Neural progenitor cell (in vitro differentiated cells): ENCODE results near the gene CEP55. TPM values are rescaled to one million over a fixed set of nuclear protein-coding genes. Genes with fewer than 3 reads are reported as not detected.

Source experiments
- DNase-seq: peaks from one replicate; pipeline ENCODE4 v3.0.0-alpha.2; 2016; ENCODE audit warnings: low spot score
- H2AFZ ChIP-seq: fragments of 200-600 bp; sonication (generic); replicated peaks from 2 replicates; pipeline ENCODE4 v1.6.1; 2016; ENCODE audit warnings: antibody characterized with exemption
- H3F3A ChIP-seq: fragments of 200-600 bp; sonication (generic); 2 replicates; pipeline ENCODE4 v1.6.1; 2016; ENCODE audit warnings: antibody characterized with exemption, low read depth
- H3K27ac ChIP-seq: fragments of 200-600 bp; sonication (generic); 2 replicates; pipeline ENCODE4 v1.5.1; 2016; ENCODE audit warnings: mild to moderate bottlenecking
- H3K27me3 ChIP-seq: fragments of 200-600 bp; sonication (generic); 2 replicates; pipeline ENCODE4 v1.6.1; 2016; ENCODE audit warnings: mild to moderate bottlenecking, moderate library complexity
- H3K36me3 ChIP-seq: fragments of 200-600 bp; sonication (generic); 2 replicates; pipeline ENCODE4 v1.5.1; 2016
- H3K4me1 ChIP-seq: fragments of 200-600 bp; sonication (generic); 2 replicates; pipeline ENCODE4 v1.6.1; 2016; ENCODE audit warnings: mixed run types
- H3K4me2 ChIP-seq: fragments of 200-600 bp; sonication (generic); 2 replicates; pipeline ENCODE4 v1.6.1; 2016
- H3K4me3 ChIP-seq: fragments of 200-600 bp; sonication (generic); 2 replicates; pipeline ENCODE4 v1.5.1; 2016
- H3K79me2 ChIP-seq: fragments of 200-600 bp; sonication (generic); 2 replicates; pipeline ENCODE4 v1.6.1; 2016; ENCODE audit warnings: low read depth
- H3K9ac ChIP-seq: fragments of 200-600 bp; sonication (generic); 2 replicates; pipeline ENCODE4 v1.6.1; 2016
- H3K9me3 ChIP-seq: fragments of 200-600 bp; sonication (generic); 2 replicates; pipeline ENCODE4 v1.5.1; 2016; ENCODE audit warnings: low read depth
- H4K20me1 ChIP-seq: fragments of 200-600 bp; sonication (generic); 2 replicates; pipeline ENCODE4 v1.6.1; 2016; ENCODE audit warnings: low read depth
- H3K27ac Mint-ChIP-seq: 3 replicates; pipeline ENCODE4 v1.8.0; 2021; ENCODE audit warnings: mixed read lengths
- H3K27me3 Mint-ChIP-seq: 2 replicates; pipeline ENCODE4 v1.8.0; 2022; ENCODE audit warnings: low read depth, mild to moderate bottlenecking, inconsistent platforms, moderate library complexity, mixed read lengths; ENCODE audit not compliant: insufficient read depth
- H3K36me3 Mint-ChIP-seq: 3 replicates; pipeline ENCODE4 v1.8.0; 2021; ENCODE audit warnings: mixed read lengths
- H3K4me1 Mint-ChIP-seq: 3 replicates; pipeline ENCODE4 v1.8.0; 2021; ENCODE audit warnings: mixed read lengths
- H3K4me3 Mint-ChIP-seq: 3 replicates; pipeline ENCODE4 v1.8.0; 2021; ENCODE audit warnings: mild to moderate bottlenecking, moderate library complexity, mixed read lengths
- H3K9me3 Mint-ChIP-seq: 3 replicates; pipeline ENCODE4 v1.8.0; 2020; ENCODE audit warnings: mixed read lengths
- EZH2 ChIP-seq: fragments of 200-600 bp; sonication (generic); IDR thresholded peaks from 2 replicates; pipeline ENCODE4 v1.6.1; 2017; ENCODE audit warnings: antibody characterized with exemption, mild to moderate bottlenecking, moderate library complexity
- EZH2phosphoT487 ChIP-seq: fragments of 200-600 bp; sonication (generic); IDR thresholded peaks from 2 replicates; pipeline ENCODE4 v1.6.1; 2017; ENCODE audit warnings: antibody characterized with exemption
- total RNA-seq: library from RNA; depleted of rRNA; stranded (reverse); fragments of >200 nt; gene quantifications from 2 replicates; pipeline ENCODE4 v1.2.3, GENCODE V29; 2015; ENCODE audit warnings: low replicate concordance
- TF ChIP-seq, protein P1 (sequence below): fragments of 200-600 bp; sonication (generic); IDR thresholded peaks from 2 replicates; pipeline ENCODE4 v1.5.1; 2017; ENCODE audit warnings: antibody characterized with exemption, mild to moderate bottlenecking

CEP55 gene
- total RNA-seq, 1 donor from 2014 or later, result 57.7 TPM

DNA sequence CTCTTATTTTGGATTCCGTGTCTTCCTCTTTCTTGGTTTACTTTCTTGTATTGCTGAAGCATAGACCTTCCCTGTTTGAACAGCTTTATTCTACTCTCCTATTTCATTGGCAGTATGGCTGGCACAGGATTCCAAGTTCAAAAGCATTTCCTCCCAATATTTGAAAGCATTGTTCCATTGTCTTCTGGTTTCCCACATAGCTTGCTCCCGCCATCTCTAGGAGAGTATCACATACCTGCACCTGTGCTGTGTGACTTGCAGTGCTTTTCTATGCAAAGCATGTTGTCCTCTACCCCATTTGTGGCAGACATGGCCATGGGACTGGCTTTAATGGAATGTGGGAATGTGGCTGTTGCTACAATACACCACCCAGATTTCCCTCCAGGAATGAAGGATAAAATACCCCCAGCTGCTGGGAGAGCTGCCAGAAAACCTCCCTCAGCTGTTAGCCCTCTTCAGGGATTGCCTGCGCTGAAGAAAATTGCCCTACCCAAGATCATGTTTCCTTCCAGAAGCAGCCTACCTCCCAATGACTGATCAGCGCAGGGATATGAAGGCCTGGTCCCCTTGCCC is 7.4 kb upstream of the CEP55 start:
- Histone ChIP-seq H4K20me1 (no peaks in the 10 kb centered on the region), H3K27me3 (no peaks in the 10 kb centered on the region), H2AFZ (no peak overlapping the region), H3K9ac (no peak overlapping the region), H3K36me3 (no peaks in the 10 kb centered on the region), H3K79me2 (no peaks in the 10 kb centered on the region), H3K4me1 (no peaks in the 10 kb centered on the region), H3K9me3 (no peaks in the 10 kb centered on the region), H3F3A (peaks cover 6% of the 10 kb centered on the region), H3K27ac (no peak overlapping the region), H3K4me2 (no peak overlapping the region), H3K4me3 (no peak overlapping the region)
- H3K4me3 Mint-ChIP-seq, result no peak overlapping the region
- DNase-seq, result no peak
- no peak for TF ChIP-seq EZH2
- no peak for TF ChIP-seq EZH2phosphoT487
- TF ChIP-seq, protein P1, sequence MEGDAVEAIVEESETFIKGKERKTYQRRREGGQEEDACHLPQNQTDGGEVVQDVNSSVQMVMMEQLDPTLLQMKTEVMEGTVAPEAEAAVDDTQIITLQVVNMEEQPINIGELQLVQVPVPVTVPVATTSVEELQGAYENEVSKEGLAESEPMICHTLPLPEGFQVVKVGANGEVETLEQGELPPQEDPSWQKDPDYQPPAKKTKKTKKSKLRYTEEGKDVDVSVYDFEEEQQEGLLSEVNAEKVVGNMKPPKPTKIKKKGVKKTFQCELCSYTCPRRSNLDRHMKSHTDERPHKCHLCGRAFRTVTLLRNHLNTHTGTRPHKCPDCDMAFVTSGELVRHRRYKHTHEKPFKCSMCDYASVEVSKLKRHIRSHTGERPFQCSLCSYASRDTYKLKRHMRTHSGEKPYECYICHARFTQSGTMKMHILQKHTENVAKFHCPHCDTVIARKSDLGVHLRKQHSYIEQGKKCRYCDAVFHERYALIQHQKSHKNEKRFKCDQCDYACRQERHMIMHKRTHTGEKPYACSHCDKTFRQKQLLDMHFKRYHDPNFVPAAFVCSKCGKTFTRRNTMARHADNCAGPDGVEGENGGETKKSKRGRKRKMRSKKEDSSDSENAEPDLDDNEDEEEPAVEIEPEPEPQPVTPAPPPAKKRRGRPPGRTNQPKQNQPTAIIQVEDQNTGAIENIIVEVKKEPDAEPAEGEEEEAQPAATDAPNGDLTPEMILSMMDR, result no peak
- no peaks in the 10 kb centered on the region for H3K27me3 Mint-ChIP-seq
- H3K27ac Mint-ChIP-seq, result no peak overlapping the region
- H3K9me3 Mint-ChIP-seq, result no peaks in the 10 kb centered on the region
- no peaks in the 10 kb centered on the region for H3K36me3 Mint-ChIP-seq
- peaks cover 7% of the 10 kb centered on the region for H3K4me1 Mint-ChIP-seq

DNA sequence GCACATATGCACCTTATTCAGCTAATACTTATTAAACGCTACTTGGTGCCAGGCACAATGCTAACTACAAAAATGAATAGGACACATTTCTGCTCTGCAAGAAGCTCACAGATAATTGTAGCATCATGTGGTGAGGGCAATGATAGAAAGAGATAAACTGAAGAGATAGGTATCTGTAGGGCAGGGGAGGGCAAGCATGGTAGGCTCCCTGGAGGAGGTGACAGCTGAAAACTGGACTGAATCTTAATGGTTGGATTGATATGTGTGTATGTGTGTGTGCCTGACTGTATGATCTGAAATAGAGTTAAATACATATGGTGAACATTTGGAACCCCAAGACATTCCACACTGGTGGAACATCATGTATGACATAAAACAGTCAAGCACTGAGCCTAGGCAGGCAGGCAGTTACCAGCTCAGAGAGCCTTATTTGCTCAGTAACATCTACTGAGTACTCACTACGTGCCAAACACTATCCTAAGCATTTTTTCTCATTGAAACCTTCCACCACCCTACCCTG is 4.8 kb upstream of the CEP55 start:
- H3K36me3 Mint-ChIP-seq, result no peaks in the 10 kb centered on the region
- DNase-seq, result no peak
- Histone ChIP-seq H3F3A (peaks cover 11% of the 10 kb centered on the region), H3K4me1 (peaks cover 3% of the 10 kb centered on the region), H3K9me3 (no peaks in the 10 kb centered on the region), H3K9ac (no peak overlapping the region), H3K27me3 (peaks cover 14% of the 10 kb centered on the region), H3K4me2 (no peak overlapping the region), H4K20me1 (no peaks in the 10 kb centered on the region), H3K79me2 (peaks cover under 1% of the 10 kb centered on the region), H3K36me3 (no peaks in the 10 kb centered on the region), H3K27ac (no peak overlapping the region), H2AFZ (no peak overlapping the region), H3K4me3 (no peak overlapping the region)
- peaks cover 15% of the 10 kb centered on the region for H3K4me1 Mint-ChIP-seq
- H3K4me3 Mint-ChIP-seq, result no peak overlapping the region
- no peak for TF ChIP-seq EZH2
- TF ChIP-seq, protein P1, result no peak
- TF ChIP-seq EZH2phosphoT487, result no peak
- no peaks in the 10 kb centered on the region for H3K27me3 Mint-ChIP-seq
- no peaks in the 10 kb centered on the region for H3K9me3 Mint-ChIP-seq
- no peak overlapping the region for H3K27ac Mint-ChIP-seq

DNA sequence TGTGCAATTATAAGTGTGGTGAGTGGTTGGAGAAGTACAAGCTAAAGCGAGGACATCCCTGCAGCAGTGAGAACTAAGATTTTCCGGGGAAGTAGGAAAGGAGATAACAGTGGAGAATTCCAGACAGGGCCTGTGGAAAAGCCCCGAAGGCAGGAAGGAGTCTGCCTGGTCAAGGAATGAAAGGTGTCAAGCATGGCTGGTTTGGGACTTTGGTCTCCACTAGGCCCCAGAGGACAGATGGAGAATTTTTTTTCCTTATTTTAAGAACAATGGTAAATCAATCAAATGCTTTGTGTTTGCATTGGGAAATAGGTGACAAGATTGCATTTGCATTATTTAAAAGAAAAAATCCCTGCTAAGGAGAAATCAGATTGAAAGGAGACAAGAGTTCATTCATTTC is 3.2 kb upstream of the CEP55 start:
- H3K9ac ChIP-seq, result no peak overlapping the region
- peak overlapping the region; percentile 44 for H2AFZ ChIP-seq
- peaks cover 25% of the 10 kb centered on the region for H3K4me1 Mint-ChIP-seq
- peaks cover 15% of the 10 kb centered on the region for H3F3A ChIP-seq
- no peak overlapping the region for H3K27ac ChIP-seq
- peaks cover 4% of the 10 kb centered on the region for H3K36me3 Mint-ChIP-seq
- TF ChIP-seq EZH2phosphoT487 (no peak), EZH2 (no peak)
- TF ChIP-seq, protein P1, result peak; percentile 17
- DNase-seq, result no peak
- no peak overlapping the region for H3K4me3 ChIP-seq
- H3K36me3 ChIP-seq, result no peaks in the 10 kb centered on the region
- H3K4me1 ChIP-seq, result peaks cover 3% of the 10 kb centered on the region
- no peaks in the 10 kb centered on the region for H4K20me1 ChIP-seq
- H3K27ac Mint-ChIP-seq, result no peak overlapping the region
- H3K27me3 Mint-ChIP-seq, result no peaks in the 10 kb centered on the region
- H3K4me3 Mint-ChIP-seq, result no peak overlapping the region
- no peak overlapping the region for H3K4me2 ChIP-seq
- no peaks in the 10 kb centered on the region for H3K9me3 Mint-ChIP-seq
- peaks cover 14% of the 10 kb centered on the region for H3K27me3 ChIP-seq
- H3K9me3 ChIP-seq, result no peaks in the 10 kb centered on the region
- peaks cover 16% of the 10 kb centered on the region for H3K79me2 ChIP-seq
